Activated T-cell treated with anti-CD3 and anti-CD28 coated beads, Interleukin-2, amount 50 U/mL, for 4 hours (primary cell): ENCODE results near the gene CYFIP2. TPM values are rescaled to one million over a fixed set of nuclear protein-coding genes. Genes with fewer than 3 reads are reported as not detected.

Experiments
- ATAC-seq, 2 donors: fragments of 200-7000 bp; cut with Tn5 transposase; one replicate each; pipeline ENCODE4 v1.10.0; 2021
- DNase-seq: peaks from one replicate; pipeline ENCODE4 v3.0.0-alpha.2; 2020
- H3K27me3 Mint-ChIP-seq: one replicate; pipeline ENCODE4 v1.8.0; 2021; ENCODE audit warnings: low read depth, mixed read lengths
- H3K36me3 Mint-ChIP-seq: one replicate; pipeline ENCODE4 v1.8.0; 2022; ENCODE audit warnings: mixed read lengths; ENCODE audit not compliant: insufficient read depth
- H3K4me1 Mint-ChIP-seq: one replicate; pipeline ENCODE4 v1.8.0; 2021; ENCODE audit warnings: low read depth, mixed read lengths
- H3K4me3 Mint-ChIP-seq: one replicate; pipeline ENCODE4 v1.8.0; 2021; ENCODE audit warnings: mild to moderate bottlenecking, moderate library complexity, mixed read lengths
- H3K9me3 Mint-ChIP-seq: one replicate; pipeline ENCODE4 v1.8.0; 2021; ENCODE audit warnings: mixed read lengths
- total RNA-seq, 3 donors: library from RNA; stranded (reverse); gene quantifications; one replicate each; pipeline ENCODE4 v1.2.1, GENCODE V29; 2021

The CYFIP2 gene
- total RNA-seq, 3 donors from 2014 or later, result 160 to 191 (median 175) TPM

GRCh38 chr5:157431544-157432200, 165.7 kb downstream of the CYFIP2 start:
- peaks cover 2% of the 10 kb centered on the region for H3K27me3 Mint-ChIP-seq
- ATAC-seq (peak; percentile 75 to 84), DNase-seq (no peak)
- H3K9me3 Mint-ChIP-seq, result no peaks in the 10 kb centered on the region
- H3K4me3 Mint-ChIP-seq, result no peak overlapping the region
- no peaks in the 10 kb centered on the region for H3K36me3 Mint-ChIP-seq
- H3K4me1 Mint-ChIP-seq, result peaks cover 7% of the 10 kb centered on the region

- ATAC-seq, result no peak
- no peaks in the 10 kb centered on the region for H3K36me3 Mint-ChIP-seq
- H3K9me3 Mint-ChIP-seq, result no peaks in the 10 kb centered on the region
- peaks cover 7% of the 10 kb centered on the region for H3K4me1 Mint-ChIP-seq
- no peak overlapping the region for H3K4me3 Mint-ChIP-seq
- no peak for DNase-seq
- H3K27me3 Mint-ChIP-seq, result peaks cover 2% of the 10 kb centered on the region
These were observed 168.2 kb downstream of the CYFIP2 start for GRCh38 chr5:157434096-157434495.

GRCh38 chr5:157443041-157443549, 177.2 kb downstream of the CYFIP2 start:
- DNase-seq (no peak), ATAC-seq (no peak)
- Mint-ChIP-seq H3K9me3 (no peaks in the 10 kb centered on the region), H3K4me1 (no peaks in the 10 kb centered on the region), H3K27me3 (no peaks in the 10 kb centered on the region), H3K36me3 (no peaks in the 10 kb centered on the region), H3K4me3 (no peak overlapping the region)

- ATAC-seq, result no peak
- H3K27me3 Mint-ChIP-seq, result no peaks in the 10 kb centered on the region
- H3K36me3 Mint-ChIP-seq, result no peaks in the 10 kb centered on the region
- no peaks in the 10 kb centered on the region for H3K4me1 Mint-ChIP-seq
- no peak overlapping the region for H3K4me3 Mint-ChIP-seq
- no peaks in the 10 kb centered on the region for H3K9me3 Mint-ChIP-seq
- no peak for DNase-seq
These were observed 178.3 kb downstream of the CYFIP2 start for GRCh38 chr5:157444224-157444623.

Other genes starting within 250 kb of the CYFIP2 start
- not detected for gene HAVCR1, start 207.0 kb upstream of the CYFIP2 start, total RNA-seq
- gene HAVCR2, start 157.1 kb upstream of the CYFIP2 start, total RNA-seq, result 1 to 10 TPM; 3.4 to 8.9 (median 4.4) TPM
- gene MED7, start 123.3 kb upstream of the CYFIP2 start, total RNA-seq, result 1 to 10 TPM; 7.5 to 9.3 (median 9.1) TPM
- gene GARIN3, start 99.9 kb upstream of the CYFIP2 start, total RNA-seq, result under 1 TPM; 0.18 to 0.25 (median 0.22) TPM
- gene ITK, start 85.3 kb upstream of the CYFIP2 start, total RNA-seq, result 100 to 1,000 TPM; 227 to 260 (median 249) TPM
- 1 to 10 TPM; 3.7 to 5.0 (median 3.8) TPM for gene NIPAL4, start 194.1 kb downstream of the CYFIP2 start, total RNA-seq